Caco-2 (cell line): Measurements from ENCODE around the gene SIGLEC15. TPM values are rescaled to one million over a fixed set of nuclear protein-coding genes. Genes with fewer than 3 reads are reported as not detected.

Experiments
- BruUV-seq: library from RNA; stranded (reverse); fragments of 400-500 nt; replicated peaks from 2 replicates; lab custom pipeline; 2021; lab: Mats Ljungman, UMichigan
- CTCF ChIA-PET: fragments of 300-600 bp; sonication (Branson Sonifier 250); formaldehyde crosslinking; loops from one replicate; lab custom pipeline; 2022; ENCODE audit warnings: antibody characterized with exemption; lab: Charles Lee
- POLR2A ChIA-PET: fragments of 300-600 bp; sonication (Branson Sonifier 250); formaldehyde crosslinking; loops from one replicate; lab custom pipeline; 2022; ENCODE audit warnings: antibody characterized with exemption; lab: Charles Lee
- DNase-seq, 2 experiments: peaks; one replicate each; pipeline versions ENCODE4 v3.0.0 to v3.0.0-alpha.2; 2020 to 2022
- H3K27me3 ChIP-seq: replicated peaks from 2 replicates; pipeline ENCODE4 v1.6.0; 2011; ENCODE audit warnings: low read length; ENCODE audit not compliant: control insufficient read depth, insufficient read depth
- H3K36me3 ChIP-seq: 2 replicates; pipeline ENCODE4 v1.5.1; 2011; ENCODE audit warnings: low read length; ENCODE audit not compliant: control insufficient read depth, insufficient read depth
- H3K4me1 ChIP-seq: fragments of 250-450 bp; sonication (Bioruptor Pico); 2 replicates; pipeline ENCODE4 v1.5.1; 2020; ENCODE audit warnings: mild to moderate bottlenecking
- H3K4me3 ChIP-seq: 2 replicates; pipeline ENCODE4 v1.5.1; 2011; ENCODE audit warnings: low read depth, mild to moderate bottlenecking, control low read depth, low read length
- H3K9me3 ChIP-seq: fragments of 250-450 bp; sonication (Bioruptor Pico); 2 replicates; pipeline ENCODE4 v1.5.1; 2020; ENCODE audit warnings: mild to moderate bottlenecking, moderate library complexity
- H3K27ac Mint-ChIP-seq: one replicate; pipeline ENCODE4 v1.8.0; 2022; ENCODE audit warnings: mixed read lengths; ENCODE audit not compliant: unreplicated experiment
- H3K27me3 Mint-ChIP-seq: one replicate; pipeline ENCODE4 v1.8.0; 2022; ENCODE audit warnings: mixed read lengths; ENCODE audit not compliant: insufficient read depth, unreplicated experiment
- H3K36me3 Mint-ChIP-seq: one replicate; pipeline ENCODE4 v1.8.0; 2022; ENCODE audit warnings: mild to moderate bottlenecking, mixed read lengths; ENCODE audit not compliant: insufficient read depth, unreplicated experiment
- H3K4me1 Mint-ChIP-seq: one replicate; pipeline ENCODE4 v1.8.0; 2022; ENCODE audit warnings: low read depth, mixed read lengths; ENCODE audit not compliant: unreplicated experiment
- H3K4me3 Mint-ChIP-seq: one replicate; pipeline ENCODE4 v1.8.0; 2022; ENCODE audit warnings: mild to moderate bottlenecking, moderate library complexity, mixed read lengths; ENCODE audit not compliant: unreplicated experiment
- H3K9me3 Mint-ChIP-seq: one replicate; pipeline ENCODE4 v1.8.0; 2022; ENCODE audit warnings: mixed read lengths; ENCODE audit not compliant: unreplicated experiment
- intact Hi-C: fragments of 100-400 bp; cut with micrococcal nuclease; formaldehyde crosslinking; loops from one replicate; pipeline ENCODE4 v1.10.0; 2022; ENCODE audit not compliant: unreplicated experiment
- total RNA-seq: library from RNA; stranded (reverse); gene quantifications from 2 replicates; pipeline ENCODE4 v1.2.3, GENCODE V29; 2022
- TF ChIP-seq, protein P1 (sequence below), 2 experiments: fragments of 200-600 bp in 1 of 2; IDR thresholded peaks; 1 replicate in 1 of 2; 2 replicates in 1 of 2; pipeline versions ENCODE4 v1.5.1 to v1.8.0; 2011 to 2022; ENCODE audit warnings: antibody characterized with exemption in 1 of 2, control low read depth in 1 of 2, inconsistent platforms in 1 of 2, low read depth in 1 of 2, low read length in 1 of 2, mild to moderate bottlenecking in 1 of 2, moderate library complexity in 1 of 2; ENCODE audit not compliant: insufficient read depth in 1 of 2, severe bottlenecking in 1 of 2, unreplicated experiment in 1 of 2

Gene SIGLEC15
- total RNA-seq, 1 experiment from 2014 or later, result not detected

DNA sequence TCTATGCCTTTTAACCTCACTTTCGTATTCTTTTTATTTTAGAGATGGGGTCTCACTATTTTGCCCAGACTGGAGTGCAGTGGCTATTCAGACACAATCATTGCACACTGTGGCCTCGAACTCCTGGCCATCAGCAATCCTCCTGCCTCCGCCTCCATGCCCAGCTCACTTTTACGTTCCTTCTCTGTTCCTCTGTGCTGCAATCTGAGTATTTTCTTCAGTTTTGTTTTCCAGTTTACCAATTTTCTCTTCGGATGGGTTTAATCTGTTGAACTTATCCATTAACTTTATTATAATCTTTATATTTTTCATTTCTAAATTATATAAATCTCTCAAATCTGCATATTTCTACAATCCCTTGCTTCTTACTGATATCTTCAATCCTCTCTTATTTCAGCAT is 38.6 kb downstream of the SIGLEC15 start:
- H3K9me3 Mint-ChIP-seq, result no peaks in the 10 kb centered on the region
- H3K36me3 Mint-ChIP-seq, result peaks cover 10% of the 10 kb centered on the region
- H3K4me1 ChIP-seq, result no peaks in the 10 kb centered on the region
- H3K36me3 ChIP-seq, result no peaks in the 10 kb centered on the region
- H3K4me1 Mint-ChIP-seq, result no peaks in the 10 kb centered on the region
- no peak for DNase-seq
- H3K9me3 ChIP-seq, result no peaks in the 10 kb centered on the region
- POLR2A ChIA-PET, result no interaction called here
- no peak overlapping the region for H3K4me3 ChIP-seq
- no TSS peak for BruUV-seq
- TF ChIP-seq, protein P1, sequence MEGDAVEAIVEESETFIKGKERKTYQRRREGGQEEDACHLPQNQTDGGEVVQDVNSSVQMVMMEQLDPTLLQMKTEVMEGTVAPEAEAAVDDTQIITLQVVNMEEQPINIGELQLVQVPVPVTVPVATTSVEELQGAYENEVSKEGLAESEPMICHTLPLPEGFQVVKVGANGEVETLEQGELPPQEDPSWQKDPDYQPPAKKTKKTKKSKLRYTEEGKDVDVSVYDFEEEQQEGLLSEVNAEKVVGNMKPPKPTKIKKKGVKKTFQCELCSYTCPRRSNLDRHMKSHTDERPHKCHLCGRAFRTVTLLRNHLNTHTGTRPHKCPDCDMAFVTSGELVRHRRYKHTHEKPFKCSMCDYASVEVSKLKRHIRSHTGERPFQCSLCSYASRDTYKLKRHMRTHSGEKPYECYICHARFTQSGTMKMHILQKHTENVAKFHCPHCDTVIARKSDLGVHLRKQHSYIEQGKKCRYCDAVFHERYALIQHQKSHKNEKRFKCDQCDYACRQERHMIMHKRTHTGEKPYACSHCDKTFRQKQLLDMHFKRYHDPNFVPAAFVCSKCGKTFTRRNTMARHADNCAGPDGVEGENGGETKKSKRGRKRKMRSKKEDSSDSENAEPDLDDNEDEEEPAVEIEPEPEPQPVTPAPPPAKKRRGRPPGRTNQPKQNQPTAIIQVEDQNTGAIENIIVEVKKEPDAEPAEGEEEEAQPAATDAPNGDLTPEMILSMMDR (IDR thresholded peaks at IDR 0.05; ENCODE audit: insufficient read depth in 1 of 2, low read depth in 1 of 2, low read length in 1 of 2, severe bottlenecking in 1 of 2, unreplicated experiment in 1 of 2), result no peak
- H3K27me3 Mint-ChIP-seq, result no peaks in the 10 kb centered on the region
- intact Hi-C loops, result no loop called here
- CTCF ChIA-PET, result no interaction called here
- no peaks in the 10 kb centered on the region for H3K27me3 ChIP-seq
- H3K27ac Mint-ChIP-seq, result no peak overlapping the region
- no peak overlapping the region for H3K4me3 Mint-ChIP-seq

DNA sequence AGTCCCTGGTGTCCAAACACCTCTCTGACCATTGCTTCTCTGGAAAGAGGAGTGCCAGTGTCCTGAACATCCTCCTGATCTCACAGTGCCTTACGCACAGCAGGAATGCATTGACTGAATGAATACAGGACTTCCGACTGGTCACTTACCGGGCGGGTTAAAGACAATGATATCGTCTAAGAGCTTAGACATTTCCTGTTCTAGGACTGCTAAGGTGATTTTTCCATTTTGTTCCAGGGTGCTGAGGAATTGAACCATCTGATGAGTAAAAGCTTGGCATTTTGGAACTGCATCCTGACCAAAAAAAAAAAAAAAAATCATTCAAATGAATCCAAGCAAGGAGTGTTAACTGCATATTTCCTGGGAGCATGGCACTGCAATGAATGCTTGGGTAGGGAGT is 40.0 kb downstream of the SIGLEC15 start:
- Mint-ChIP-seq H3K27me3 (no peaks in the 10 kb centered on the region), H3K27ac (no peak overlapping the region), H3K9me3 (no peaks in the 10 kb centered on the region), H3K4me1 (no peaks in the 10 kb centered on the region), H3K36me3 (peaks cover 10% of the 10 kb centered on the region), H3K4me3 (no peak overlapping the region)
- no peak for DNase-seq
- intact Hi-C loops, result no loop called here
- no TSS peak for BruUV-seq
- Histone ChIP-seq H3K9me3 (no peaks in the 10 kb centered on the region), H3K36me3 (no peaks in the 10 kb centered on the region), H3K4me3 (no peak overlapping the region), H3K27me3 (no peaks in the 10 kb centered on the region), H3K4me1 (no peaks in the 10 kb centered on the region)
- TF ChIP-seq, protein P1 (IDR thresholded peaks at IDR 0.05; ENCODE audit: insufficient read depth in 1 of 2, low read depth in 1 of 2, low read length in 1 of 2, severe bottlenecking in 1 of 2, unreplicated experiment in 1 of 2), result no peak
- POLR2A ChIA-PET, result no interaction called here
- CTCF ChIA-PET, result no interaction called here

DNA sequence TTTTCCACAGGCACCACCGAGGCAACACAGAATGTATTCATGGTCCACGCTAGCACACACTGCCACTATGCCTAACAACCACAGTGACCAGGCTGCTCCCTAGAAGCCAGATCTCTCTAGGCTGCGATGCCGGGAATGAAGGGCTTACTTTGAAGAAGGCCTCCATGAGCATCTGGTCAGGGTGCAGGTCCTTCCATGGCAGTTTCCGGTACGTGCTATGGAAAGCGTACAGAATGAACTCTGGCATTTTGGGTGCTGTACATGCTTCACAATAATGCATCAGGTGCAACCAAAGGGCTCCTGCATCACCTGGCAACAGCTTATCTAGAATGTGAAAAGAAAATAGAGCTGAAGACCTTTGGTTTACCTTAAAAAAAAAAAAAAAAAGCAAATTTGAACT is 44.9 kb downstream of the SIGLEC15 start:
- H3K9me3 ChIP-seq, result no peaks in the 10 kb centered on the region
- Mint-ChIP-seq H3K27ac (no peak overlapping the region), H3K4me3 (no peak overlapping the region), H3K9me3 (no peaks in the 10 kb centered on the region), H3K36me3 (no peaks in the 10 kb centered on the region), H3K4me1 (peaks cover 7% of the 10 kb centered on the region), H3K27me3 (no peaks in the 10 kb centered on the region)
- TF ChIP-seq, protein P1 (IDR thresholded peaks at IDR 0.05; ENCODE audit: insufficient read depth in 1 of 2, low read depth in 1 of 2, low read length in 1 of 2, severe bottlenecking in 1 of 2, unreplicated experiment in 1 of 2), result no peak
- no peak for DNase-seq
- intact Hi-C loops, result no loop called here
- POLR2A ChIA-PET, result no interaction called here
- no peaks in the 10 kb centered on the region for H3K36me3 ChIP-seq
- H3K27me3 ChIP-seq, result no peaks in the 10 kb centered on the region
- H3K4me3 ChIP-seq, result no peak overlapping the region
- CTCF ChIA-PET, result no interaction called here
- no TSS peak for BruUV-seq
- H3K4me1 ChIP-seq, result no peaks in the 10 kb centered on the region
